ENCODE data around the gene MYRFL. TPM values are rescaled to one million over a fixed set of nuclear protein-coding genes. Genes with fewer than 3 reads are reported as not detected.
A peak's percentile ranks its signal among the peaks of the same experiment; 100 is the strongest.
"Not testable (repeated sequence)": the region's sequence is repeated elsewhere in the genome, so short reads cannot be mapped to it uniquely, and the experiment has no call there.

Gene MYRFL
- total RNA-seq, 1 experiment from 2014 or later = not detected

DNA sequence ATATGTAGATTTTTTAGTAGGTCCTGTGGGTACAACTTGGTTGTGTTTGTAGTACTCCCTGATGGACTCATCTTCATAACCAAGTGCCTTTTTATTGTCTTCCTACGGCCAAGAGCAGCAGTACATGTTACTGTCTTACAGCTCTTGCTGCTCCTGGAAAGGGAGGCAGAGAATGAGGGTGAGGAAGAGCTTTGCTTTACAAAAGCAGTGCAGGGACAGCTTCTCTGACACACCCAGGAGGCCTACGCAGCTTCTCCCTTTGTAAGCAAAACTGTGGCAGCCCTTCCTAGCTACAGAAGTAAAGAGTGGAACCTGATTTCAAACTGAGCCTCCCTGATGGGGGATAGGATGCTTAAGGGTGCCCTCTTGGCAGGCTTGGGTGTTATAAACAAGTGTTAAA is 18.6 kb downstream of the MYRFL start:
- DNase-seq (ENCODE audit: low spot score) = no peak

DNA sequence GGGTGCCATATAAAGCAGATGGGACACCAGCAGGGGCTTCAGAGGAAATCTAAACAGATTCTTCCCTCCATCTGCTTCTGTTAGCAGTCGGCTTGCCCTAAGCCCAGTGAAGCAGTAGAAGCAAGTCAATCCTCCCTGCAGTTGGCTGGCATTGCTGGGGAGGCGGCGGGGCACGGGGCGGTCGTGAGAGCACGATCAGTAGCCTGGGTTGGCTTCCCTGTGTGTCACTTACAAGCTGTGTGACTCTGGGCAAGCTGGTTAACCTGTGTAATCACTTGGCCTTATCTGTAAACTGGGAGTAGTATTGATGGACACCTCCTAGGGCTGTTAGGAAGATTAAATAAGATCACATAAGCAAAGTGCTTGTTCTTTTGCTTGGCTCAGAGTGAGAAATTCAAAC is 19.4 kb downstream of the MYRFL start:
- no peak for DNase-seq (ENCODE audit: low spot score)

DNA sequence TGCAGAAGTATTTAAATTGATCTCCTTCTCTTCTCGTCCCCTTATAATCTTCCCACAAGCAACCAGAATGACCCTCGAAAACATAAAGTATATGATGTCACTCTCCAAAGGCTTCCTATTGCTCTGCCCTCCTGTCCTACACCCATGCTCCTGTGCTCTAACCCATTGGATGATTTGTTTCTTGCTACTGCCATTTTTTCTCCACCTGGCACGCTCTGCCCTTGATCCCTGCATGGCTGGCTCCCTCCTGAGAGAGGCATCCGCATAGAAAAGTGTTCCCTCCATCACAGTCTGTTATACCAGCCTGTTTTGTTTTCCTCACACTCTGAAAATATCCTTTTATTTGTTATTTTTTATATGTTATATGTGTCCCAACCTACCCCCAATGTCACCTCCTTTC is 19.8 kb downstream of the MYRFL start:
- DNase-seq (ENCODE audit: low spot score) = no peak

DNA sequence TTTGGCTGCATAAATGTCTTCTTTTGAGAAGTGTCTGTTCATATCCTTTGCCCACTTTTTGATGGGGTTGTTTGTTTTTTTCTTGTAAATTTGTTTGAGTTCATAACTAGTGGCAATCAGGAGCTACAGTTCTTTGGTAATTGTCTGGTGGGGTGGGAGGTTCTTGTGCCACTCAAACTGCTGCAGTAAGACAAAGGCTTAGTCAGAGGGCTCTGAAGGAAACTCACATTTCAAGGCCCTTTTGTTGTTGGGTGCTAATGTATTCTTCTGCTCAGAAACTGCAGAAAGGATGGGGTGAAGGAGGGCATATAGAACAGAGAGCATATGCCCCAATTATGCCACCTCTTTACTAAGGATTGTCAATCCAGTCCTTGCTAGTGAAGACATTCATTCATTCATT is 21.9 kb downstream of the MYRFL start:
- DNase-seq (ENCODE audit: low spot score) = no peak

DNA sequence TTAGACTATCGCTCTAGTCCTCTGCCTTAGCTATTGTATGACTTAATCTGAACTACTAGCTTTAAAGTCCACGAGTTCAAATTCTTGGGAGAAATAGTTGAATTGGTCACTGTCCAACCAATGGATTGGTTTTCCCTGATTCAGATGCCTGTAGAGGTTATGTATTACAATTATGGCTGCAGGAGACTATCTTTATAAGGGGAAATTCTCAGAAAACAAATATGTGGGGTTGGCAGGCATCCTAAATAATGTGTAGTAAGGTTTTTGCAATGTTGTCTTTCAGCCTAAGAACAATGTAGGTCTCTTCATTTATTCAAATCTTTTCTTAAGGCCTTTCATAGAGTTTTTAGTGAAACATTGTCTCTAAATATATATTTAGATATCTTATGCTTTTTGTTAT is 26.9 kb downstream of the MYRFL start:
- no peak for DNase-seq (ENCODE audit: low spot score)

DNA sequence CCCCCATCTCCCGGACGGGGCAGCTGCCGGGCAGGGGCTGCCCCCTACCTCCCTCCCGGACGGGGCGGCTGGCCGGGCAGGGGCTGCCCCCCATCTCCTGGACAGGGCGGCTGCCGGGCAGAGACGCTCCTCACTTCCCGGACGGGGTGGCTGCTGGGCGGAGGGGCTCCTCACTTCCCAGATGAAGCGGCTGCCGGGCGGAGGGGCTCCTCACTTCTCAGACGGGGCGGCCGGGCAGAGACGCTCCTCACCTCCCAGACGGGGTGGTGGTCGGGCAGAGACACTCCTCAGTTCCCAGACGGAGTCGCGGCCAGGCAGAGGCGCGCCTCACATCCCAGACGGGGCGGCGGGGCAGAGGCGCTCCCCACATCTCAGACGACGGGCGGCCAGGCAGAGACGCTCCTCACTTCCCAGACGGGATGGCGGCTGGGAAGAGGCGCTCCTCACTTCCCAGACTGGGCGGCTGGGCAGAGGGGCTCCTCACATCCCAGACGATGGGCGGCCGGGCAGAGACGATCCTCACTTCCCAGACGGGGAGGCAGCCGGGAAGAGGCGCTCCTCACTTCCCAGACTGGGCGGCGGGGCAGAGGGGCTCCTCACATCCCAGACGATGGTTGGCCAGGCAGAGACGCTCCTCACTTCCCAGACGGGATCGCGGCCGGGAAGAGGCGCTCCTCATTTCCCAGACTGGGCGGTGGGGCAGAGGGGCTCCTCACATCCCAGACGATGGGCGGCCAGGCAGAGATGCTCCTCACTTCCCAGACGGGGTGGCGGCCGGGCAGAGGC is 28.3 kb downstream of the MYRFL start:
- not testable (repeated sequence) for DNase-seq (ENCODE audit: low spot score)

DNA sequence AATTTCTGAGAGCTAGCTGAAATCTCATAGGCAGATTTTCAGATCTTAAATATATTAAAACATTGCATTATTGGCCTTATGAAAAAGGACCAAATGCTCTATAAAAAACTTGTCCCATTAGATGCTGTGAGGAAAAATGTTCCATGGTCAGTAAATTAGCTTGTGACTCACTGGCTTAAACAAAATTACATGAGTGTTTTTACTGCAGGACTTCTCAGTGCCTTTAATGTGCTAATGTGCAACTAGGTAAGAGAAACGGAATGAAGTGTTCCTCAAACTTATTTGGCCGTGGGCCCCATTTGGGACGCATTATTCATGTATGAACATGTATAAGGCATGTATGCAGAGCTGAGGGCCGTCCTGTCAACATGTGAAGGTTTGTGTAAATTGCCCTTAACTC is 41.7 kb downstream of the MYRFL start:
- no peak for DNase-seq (ENCODE audit: low spot score)

DNA sequence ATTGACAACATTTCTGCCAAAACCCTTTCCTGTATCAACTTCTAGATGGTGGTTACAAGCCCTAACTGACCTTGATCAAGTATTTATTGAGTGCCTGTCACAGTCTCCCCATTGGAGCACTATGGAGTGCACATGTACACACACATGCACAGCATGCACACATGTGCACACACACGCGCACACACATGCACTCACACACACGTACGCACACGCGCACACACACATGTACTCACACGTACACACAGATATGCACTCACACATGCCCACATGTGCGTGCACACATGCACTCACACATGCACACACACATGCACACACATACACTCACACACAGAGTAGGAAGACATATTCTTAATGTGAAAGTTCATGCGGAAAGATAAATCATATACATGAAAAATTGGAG is 43.7 kb downstream of the MYRFL start:
- no peak for DNase-seq (ENCODE audit: low spot score)

DNA sequence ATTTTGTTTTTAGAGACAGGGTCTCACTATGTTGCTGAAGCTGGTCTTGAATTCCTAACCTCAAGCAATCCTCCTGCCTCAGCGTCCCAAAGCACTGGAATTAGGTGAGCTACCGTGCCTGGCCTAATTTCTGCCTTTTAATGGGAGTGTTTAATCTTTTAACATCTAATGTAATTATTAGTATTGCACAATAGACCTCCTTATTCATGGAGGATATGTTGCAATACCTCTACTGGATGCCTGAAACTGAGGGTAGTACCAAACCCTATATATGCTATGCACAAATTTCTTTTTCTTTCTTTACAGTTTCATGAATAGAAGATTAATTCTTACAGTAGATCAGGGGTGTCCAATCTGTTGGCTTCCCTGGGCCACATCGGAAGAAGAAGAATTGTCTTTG is 47.8 kb downstream of the MYRFL start:
- no peak for DNase-seq (ENCODE audit: low spot score)

DNA sequence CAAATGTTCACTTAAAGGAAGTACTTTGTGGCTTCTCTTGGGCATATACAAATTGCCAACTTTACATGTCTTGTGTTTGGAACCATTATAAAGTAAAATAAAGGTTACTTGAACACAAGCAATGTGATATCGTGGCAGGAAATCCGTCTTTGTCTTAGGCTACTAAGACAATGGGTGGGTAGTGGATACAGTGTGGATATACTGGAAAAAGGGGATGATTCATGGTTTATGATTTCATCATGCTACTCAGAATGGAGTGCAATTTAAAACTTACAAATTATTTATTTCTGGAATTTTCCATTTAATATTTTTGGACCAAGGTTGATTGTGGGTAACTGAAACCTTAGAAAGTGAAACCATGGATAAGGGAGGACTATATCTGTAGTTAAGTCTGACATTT is 48.4 kb downstream of the MYRFL start:
- no peak for DNase-seq (ENCODE audit: low spot score)

DNA sequence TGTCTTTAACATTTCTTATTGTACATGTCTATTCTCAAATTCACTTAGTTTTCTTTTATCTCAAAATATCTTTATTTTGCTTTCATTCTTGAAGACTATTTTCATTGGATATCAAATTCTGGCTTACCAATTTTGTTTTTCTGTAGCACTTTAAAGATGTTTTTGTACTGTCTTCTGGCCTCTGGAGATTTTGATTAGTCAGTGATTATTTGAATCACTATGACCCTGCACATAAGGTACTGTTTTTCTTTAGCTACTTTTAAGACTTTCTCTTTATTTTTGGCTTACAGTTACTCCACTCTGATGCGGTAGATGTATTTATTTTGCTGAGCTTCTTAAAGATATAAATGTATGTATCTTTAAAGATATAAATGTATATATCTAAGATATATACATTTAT is 49.6 kb downstream of the MYRFL start:
- DNase-seq (ENCODE audit: low spot score) = no peak

DNA sequence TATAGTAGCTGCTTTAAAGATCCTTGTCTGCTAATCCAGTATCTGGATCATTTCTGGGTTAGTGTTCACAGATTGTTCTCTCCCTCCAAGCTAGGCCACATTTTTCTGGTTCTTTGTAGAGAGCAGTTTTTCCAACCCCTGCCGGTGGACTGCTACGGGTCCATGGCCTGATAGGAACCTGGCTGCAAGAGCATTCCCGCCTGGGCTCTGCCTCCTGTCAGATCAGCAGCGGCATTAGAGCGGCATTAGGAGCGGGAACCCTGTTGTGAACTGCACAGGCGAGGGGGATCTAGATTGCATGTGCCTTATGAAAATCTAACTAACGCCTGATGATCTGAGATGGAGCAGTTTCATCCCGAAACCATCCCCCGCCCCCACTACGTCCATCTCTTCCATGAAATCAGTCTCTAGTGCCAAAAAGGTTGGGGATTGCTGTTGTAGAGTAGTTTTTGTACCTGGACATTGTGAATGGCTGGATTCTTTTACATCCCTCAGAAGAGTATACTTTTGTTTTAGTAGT is 50.4 kb downstream of the MYRFL start:
- DNase-seq (ENCODE audit: low spot score) = no peak

DNA sequence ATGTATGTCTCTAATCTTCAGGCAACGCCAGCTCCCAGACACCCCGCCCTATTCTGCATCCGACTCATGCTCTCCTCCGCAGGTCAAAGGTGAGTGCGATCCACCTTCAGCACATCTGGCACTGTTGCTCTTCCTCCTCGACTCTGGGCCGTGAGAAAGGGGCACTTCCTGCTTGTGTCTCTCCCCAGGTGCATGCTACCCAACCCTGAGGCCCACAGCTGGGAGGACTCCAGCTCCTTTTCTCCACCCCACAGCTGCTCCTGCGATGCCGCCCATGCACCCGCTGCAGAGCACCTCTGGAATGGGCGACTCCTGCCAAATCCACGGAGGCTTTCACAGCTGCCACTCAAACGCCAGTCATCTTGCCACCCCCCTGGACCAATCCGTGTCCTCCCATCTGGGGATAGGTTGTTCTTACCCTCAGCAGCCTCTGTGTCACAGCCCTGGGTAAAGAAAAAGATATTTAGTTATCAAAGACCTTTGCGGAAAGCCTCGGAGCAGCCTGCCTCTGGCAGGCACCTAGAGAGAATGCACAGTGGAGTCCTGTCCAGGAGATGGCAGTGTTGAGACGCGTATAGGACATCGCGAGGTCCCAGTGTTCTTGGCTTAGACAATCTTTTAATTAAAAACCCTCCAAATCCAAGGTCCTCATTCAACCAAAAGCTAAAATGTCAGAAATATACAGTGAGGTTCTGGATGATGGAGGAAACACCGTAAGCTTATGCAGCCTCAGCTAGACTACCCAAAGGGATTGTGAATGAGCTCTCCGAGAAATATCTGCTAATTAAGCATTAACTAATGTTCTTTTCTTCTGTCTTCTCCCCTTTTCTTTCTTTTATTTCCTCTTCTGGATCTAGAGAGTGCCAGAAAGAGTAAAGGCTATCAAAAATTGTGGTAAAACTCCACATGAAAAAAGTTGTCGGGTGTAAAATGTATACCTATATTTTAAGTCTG is 54.3 kb downstream of the MYRFL start:
- DNase-seq (ENCODE audit: low spot score) = peak; percentile 69

DNA sequence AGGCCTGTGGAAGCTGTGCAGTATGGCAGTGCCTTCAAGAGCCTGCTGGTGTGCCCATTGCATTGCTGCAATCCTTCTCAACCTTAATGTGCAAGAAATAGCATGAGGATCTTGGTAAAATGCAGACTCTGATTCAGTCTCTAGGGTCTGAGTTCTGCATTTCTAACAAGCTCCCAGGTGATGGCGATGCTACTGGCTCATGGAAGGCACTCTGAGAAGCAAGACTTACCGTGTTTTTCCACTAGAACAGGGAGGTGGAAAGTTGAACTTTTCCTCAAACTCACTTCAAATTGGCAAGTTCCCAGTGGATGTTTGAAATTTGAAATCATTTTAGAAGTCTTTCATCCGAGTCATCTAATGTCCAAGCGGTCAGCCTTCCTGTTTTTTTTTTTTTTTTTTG is 55.5 kb downstream of the MYRFL start:
- DNase-seq (ENCODE audit: low spot score) = peak; percentile 48

DNA sequence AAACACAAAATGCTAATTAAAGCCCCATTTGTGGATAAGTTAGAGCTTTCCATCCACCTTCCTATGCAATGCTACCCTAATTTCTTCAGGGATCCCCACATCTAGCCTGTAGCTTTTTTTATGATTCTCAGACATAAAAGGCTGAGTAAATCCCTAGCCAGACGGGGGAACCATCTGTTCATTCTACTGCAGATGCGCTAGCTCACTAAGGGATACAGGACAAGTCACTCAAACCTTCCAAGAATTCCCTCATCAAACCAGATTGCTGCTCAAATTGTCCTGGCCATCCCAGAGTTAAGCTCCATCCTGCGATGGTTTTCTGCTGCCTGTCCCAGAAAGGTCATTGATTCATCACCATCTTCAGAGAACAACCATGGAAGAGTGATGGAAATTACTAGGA is 56.7 kb downstream of the MYRFL start:
- no peak for DNase-seq (ENCODE audit: low spot score)

DNA sequence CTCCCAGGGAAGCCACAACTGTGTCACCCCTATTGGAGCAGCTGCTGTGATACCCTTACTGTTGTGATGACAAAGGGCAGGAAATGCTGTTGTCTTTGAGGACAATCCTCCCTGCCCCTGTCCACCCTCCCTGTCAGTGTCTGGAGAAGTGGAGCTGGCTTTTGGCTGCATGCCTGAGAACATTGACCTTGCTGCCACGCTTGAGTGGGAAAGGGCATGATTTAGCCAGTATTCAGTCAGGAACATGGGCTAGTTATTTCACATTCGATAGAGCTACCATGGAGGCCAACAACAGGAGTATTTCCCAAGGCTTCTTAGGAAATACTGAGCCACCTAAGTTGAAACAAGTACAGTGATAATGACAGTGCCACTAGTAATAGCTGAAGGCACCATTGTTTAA is 59.4 kb downstream of the MYRFL start:
- DNase-seq (ENCODE audit: low spot score) = no peak

DNA sequence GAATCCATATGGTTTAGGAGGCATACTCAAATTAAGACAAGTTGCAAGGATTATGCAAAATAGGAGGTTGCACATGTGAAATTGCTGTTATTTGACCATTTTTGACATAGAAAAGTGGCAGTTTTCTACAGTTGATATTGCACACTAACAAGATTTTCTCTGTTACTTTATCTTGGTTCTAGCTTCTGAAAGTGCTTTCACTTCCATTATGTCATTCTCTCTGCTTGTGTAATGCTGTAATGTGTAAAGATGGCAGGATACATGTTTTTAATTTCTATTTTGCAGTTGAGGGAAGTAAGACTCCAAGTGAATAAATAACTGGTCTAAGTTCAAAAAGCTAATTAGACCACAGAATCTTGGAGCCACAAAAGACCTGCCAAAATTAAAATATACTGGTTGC is 60.6 kb downstream of the MYRFL start:
- no peak for DNase-seq (ENCODE audit: low spot score)

DNA sequence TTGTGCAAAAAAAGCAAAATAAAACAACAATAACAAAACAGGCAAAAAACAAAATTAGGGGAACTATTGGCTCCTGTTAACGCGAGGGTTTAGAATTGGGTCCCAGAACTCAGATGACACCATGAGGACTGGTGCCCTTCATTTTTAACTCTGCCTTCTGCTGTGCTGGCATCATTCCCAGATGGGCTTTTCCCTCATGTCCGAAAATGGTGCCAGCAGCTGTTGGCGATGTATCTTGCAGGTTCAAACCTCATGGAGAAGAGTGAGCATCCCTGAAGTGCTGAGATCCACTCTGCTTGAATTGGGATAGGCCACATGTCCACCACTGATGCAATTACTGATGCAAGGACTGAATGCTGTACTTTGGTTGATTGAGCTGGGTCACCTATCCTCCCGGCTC is 61.1 kb downstream of the MYRFL start:
- no peak for DNase-seq (ENCODE audit: low spot score)

DNA sequence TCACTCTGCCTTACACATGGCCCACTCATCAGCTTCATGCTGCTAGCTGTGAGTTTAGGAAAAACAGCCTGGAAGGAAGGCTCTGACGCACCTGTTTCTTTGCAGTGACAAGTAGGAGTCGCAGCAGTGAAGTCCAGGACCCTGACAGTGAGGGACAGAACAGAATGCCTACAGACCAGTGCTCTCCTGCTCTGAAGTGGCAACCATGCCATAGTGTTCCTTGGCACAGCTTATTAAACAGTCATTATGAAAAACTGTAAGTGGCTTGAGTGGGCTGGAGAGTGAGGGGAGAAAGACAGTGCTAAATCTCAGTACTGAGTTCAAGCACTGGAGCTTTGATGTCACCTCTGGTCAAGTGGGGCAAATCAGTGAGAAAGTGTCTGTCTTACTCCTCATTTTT is 61.7 kb downstream of the MYRFL start:
- no peak for DNase-seq (ENCODE audit: low spot score)

DNA sequence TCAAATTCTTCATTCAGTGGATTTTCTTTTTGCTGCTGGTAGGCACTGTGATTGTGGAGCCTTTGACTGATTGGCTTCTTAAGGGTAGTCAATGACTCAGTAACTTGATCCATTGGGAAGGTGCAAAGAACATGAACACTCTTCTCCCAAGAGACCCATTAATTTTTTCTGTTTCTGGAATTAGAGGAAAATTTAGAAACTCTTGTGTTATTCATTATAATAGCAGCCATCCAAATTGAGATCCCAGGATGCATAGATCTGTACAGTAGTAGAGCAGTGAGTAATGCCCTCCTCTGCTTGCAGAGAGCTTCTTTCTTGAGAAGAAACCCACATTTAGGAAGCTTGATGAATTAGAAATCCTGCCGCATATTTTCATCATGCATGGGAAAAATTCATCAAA is 63.9 kb downstream of the MYRFL start:
- DNase-seq (ENCODE audit: low spot score) = no peak

DNA sequence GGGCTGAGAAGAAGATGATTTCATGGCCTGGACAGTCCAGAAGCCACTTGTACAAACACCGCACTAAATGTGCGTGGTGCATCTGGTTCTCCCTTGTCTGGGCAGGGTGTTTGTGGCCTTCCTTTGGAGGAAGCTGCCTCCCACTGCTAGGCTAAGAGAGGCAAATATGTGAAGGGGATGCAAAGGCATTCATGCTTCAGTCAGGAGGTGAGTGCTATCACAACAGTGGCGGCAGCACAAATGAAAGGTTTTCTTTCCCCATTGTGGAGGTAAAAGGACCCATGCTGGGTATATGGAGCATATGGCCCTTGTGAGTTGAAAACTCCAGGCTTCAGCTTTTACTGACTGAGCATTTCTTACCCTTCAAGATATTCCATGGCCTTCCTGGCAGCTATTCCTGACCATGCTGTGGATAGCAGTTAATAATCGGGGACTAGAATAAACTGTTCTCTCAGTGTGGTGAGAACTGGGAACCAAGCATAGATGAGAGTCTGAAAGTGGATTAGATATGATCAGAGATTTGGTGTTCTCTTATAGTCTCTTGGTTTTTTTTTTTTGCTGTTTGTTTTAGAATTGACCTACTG is 69.9 kb downstream of the MYRFL start:
- no peak for DNase-seq (ENCODE audit: low spot score)

DNA sequence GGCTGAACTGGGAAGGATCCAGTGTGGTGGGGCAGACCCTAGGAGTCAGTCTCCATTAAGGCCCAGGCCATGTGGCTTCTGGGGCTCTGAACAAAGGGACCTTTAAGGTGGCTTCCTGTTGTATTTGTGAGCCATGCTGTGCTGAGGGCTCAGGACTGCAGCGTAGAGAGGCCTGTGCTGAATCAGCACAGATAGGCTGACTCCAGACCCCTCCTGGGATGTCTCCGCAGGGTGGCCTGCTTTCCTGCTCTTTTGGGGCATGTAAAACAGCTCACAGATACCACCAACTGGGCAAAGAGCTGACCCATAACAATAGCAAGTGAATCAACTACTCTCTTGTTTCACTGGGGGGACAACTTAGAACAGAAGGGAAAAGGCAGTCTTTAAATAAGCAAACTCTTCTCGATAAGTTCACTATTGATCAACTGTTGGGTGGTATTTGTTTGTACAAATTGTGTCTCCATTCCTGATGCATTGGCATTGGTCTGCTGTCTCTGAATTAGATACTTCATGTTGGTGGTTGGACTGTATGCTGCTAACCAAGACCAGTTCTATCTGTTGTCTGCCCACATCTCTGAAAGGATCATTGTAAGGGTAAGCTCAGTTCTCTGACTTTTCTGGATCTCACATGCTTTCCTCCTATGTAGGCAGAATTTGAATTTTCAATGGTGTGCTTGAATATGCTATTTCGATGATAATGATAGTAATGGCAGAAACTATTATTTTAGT is 71.8 kb downstream of the MYRFL start:
- DNase-seq (ENCODE audit: low spot score) = no peak
